HG03378 (cell line): ENCODE measurements around the gene CCDC192.
"Not testable (repeated sequence)": the region's sequence is repeated elsewhere in the genome, so short reads cannot be mapped to it uniquely, and the experiment has no call there.

Source experiments
- ATAC-seq: cut with Tn5 transposase; IDR thresholded peaks from one replicate; pipeline ENCODE4 v1.9.1; 2021; ENCODE audit warnings: mild to moderate bottlenecking, moderate library complexity; ENCODE audit not compliant: unreplicated experiment

CCDC192 gene

GRCh38 chr5:127758766-127759283, 55.6 kb downstream of the CCDC192 start:
- no peak for ATAC-seq

GRCh38 chr5:127761869-127762268, 58.7 kb downstream of the CCDC192 start:
- no peak for ATAC-seq

GRCh38 chr5:127762412-127762811, 59.2 kb downstream of the CCDC192 start:
- ATAC-seq: no peak

DNA sequence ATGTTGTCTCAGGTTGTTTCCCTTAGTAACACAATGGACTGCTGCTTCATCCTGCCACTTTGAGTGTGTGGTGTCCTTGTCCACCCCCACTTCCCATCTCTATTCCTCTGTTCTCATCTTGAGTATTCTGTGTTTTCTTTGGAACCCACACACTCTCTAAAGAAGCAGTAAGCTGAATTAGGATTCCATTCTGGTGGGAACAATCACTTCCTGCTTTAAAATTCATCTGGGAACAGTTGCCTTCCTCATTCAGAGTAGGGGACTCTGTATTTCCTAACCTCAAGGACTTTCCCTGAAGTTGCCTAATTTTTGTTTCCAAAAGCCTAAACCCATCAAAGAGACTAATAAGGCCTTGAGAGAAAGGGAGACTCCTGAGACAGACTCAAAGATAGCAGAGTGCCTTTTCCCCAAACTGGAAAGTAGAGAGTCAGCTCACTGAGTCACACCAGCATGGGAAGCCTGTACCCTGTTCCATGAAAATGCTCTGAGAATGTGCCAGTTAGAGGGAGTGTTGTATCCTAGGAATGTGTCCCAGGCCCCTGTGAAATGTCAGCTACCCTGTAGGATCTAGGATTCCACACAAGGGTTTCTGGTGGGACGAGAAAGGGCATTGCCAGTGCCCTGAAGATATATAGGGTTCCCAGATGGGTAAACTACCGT, 63.6 kb downstream of the CCDC192 start:
- ATAC-seq: no peak

DNA sequence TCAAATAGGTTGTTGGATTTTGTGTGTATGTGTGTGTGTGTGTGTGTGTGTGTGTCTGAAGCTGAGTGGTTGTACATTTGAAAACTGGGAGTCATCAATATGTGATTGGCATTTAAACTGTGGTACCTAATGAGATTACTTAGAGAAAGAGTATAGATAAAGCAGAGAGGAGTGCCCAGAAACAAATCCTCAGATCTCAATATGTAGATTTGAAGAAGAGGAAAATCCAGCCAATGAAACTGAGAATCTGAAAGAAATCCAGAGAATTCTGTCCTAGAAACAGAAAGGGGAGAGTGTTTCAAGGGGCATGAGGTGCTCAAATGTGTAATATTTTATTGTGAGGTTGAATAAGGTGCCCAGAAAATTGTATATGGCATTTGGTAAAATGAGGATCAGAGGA, 66.2 kb downstream of the CCDC192 start:
- no peak for ATAC-seq

DNA sequence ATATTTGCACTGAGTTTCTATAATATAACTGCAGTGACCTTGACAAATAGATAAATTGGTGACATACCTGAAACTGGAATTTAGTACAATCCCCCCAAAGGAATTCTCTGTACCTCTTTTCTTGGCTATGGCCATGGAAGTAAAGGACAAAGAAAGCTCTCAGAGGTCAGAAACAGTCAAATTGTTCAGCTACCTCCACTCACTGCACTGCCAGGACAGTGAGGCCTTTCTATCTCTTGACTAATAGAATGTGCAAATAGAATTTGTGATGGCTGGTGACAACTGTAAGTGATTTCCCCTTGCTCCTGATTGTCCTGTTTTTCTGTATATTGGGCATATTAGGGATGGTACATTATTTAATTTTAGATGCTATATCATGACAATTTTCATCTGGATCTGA, 67.1 kb downstream of the CCDC192 start:
- ATAC-seq: no peak

- ATAC-seq: no peak
These were observed 69.3 kb downstream of the CCDC192 start for GRCh38 chr5:127772531-127772930.

DNA sequence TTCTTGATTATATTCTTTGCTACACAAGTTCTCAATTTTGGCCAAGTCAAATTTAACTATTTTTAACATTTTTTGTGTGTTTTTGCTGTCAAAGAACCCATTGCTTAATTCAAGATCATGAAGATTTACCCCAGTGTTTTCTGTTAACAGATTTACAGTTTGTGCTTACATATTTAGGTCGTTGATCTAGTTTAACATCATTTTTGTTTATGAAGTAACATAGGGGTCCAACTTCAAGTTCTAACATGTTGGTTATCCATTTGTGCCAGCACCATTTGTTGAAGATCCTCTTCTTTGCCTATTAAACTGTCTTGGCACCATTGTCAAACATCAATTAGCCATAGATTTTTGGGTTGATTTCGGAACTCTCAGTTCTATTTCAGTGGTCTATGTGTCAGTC, 71.0 kb downstream of the CCDC192 start:
- no peak for ATAC-seq

DNA sequence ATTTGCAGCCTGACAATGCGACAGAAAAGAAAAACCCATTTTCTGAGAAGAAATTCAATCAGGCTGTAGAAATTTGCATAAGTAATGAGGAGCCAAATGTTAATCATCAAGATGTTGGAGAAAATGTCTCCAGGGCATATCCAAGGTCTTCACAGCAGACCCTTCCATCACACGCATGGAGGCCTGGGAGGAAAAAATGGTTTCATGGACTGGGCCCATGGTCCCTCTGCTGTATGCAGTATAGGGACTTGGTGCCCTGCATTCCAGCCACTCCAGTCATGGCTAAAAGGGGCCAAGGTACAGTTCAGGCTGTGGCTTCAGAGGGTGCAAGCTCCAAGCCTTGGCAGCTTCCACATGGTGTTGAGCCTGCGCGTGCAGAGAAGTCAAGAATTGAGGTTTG, 73.3 kb downstream of the CCDC192 start:
- no peak for ATAC-seq

DNA sequence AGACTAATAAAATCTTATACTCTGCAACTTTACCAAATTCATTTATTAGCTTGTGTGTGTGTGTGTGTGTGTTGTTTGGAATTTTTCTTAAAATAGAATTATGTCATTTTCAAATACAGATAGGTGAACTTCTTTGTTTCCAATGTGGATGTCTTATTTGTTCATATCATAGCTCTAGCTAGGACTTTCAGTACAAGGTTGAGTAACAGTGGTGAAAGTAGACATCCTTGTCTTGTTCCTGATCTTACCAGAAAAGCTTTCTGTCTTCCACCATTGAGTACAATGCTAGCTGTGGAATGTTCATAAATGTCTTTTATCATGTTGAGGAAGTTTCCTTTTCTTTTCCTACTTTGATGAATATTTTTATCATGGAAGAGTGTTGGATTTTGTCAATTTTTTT, 74.8 kb downstream of the CCDC192 start:
- no peak for ATAC-seq

- ATAC-seq: not testable (repeated sequence)
These were observed 79.3 kb downstream of the CCDC192 start for GRCh38 chr5:127782450-127782849.

GRCh38 chr5:127785098-127785927, 82.1 kb downstream of the CCDC192 start:
- peak; percentile 67 for ATAC-seq

DNA sequence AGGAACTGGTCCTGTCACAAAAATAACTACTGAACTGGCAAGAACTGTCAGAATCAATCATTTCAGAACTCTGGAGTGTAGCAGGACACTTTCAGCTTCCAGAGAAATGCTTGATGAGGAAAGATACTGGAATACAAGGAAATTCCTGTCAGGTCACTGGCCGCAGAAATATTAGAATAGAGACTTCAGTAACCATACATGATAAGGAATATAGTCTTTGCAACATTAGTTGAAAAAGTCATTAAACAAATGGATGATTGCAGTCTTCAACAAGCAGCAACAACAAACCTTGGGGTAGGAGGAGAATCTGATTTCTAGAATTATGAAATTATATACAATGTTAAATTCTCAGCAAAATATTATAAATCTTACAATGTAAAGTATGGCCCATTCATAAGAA, 88.2 kb downstream of the CCDC192 start:
- no peak for ATAC-seq

- ATAC-seq: not testable (repeated sequence)
These were observed 88.7 kb downstream of the CCDC192 start for GRCh38 chr5:127791908-127792307.

GRCh38 chr5:127793052-127793451, 89.9 kb downstream of the CCDC192 start:
- no peak for ATAC-seq

GRCh38 chr5:127793879-127794278, 90.7 kb downstream of the CCDC192 start:
- no peak for ATAC-seq

DNA sequence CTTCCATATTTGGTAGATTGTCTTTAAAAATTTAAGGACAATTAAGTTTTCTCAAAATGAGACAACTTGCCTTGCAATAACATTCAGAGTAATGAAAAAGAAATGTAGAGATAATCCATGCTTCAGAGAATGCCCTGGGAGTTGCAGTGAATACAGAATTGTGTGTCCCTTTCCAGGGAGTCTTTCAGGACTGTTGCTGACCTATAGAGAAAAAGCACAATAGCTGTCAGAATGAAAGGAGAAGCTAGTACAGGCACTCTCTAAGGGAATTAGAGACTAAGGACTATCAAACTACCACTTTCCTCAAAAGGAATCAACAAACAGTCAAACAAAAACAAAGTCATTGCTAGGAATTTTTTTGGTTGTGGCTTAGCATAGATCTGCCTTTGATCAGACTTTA, 93.0 kb downstream of the CCDC192 start:
- no peak for ATAC-seq

DNA sequence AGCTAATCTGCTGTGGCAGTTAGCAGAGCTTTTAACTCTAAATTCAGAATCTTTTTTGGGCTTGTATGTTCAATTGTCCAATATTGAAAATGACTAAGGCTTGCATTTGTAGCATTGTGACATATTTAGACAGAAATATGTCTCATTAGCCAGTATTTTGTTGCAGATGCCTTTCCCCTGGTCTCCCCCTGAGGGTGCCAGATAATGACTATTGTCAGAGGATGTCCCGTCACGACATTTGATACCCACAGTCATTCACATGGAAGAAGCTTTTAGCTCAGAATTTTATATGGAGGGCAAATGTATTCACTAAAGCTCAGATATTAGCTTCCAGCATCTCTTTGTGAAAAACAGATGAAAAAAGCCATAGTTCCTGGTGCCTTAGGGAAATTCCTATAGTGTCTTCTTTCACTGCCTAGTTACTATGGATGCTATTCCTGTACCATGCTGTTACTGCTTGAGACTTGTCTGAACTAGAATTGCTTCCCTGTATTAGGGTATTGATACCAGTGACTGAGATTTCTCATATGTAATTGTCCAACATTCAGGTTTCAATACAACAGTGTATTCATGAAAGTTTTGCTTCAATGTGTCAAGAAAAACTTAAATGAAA, 96.2 kb downstream of the CCDC192 start:
- ATAC-seq: no peak

GRCh38 chr5:127801751-127802476, 98.7 kb downstream of the CCDC192 start:
- ATAC-seq: no peak

GRCh38 chr5:127802477-127802865, 99.3 kb downstream of the CCDC192 start:
- ATAC-seq: no peak

- no peak for ATAC-seq
These were observed 101.8 kb downstream of the CCDC192 start for GRCh38 chr5:127804886-127805426.
